Heart left ventricle (tissue), 16 donors: ENCODE measurements around the gene ASCL5. TPM values are rescaled to one million over a fixed set of nuclear protein-coding genes. Genes with fewer than 3 reads are reported as not detected.
A peak's percentile ranks its signal among the peaks of the same experiment; 100 is the strongest.

ENCODE experiments used
- ATAC-seq, 4 donors: fragments of 200-7000 bp; cut with Tn5 transposase; one replicate each; pipeline ENCODE4 v1.9.1; 2020 to 2022; ENCODE audit warnings: moderate library complexity in 4 of 4, mild to moderate bottlenecking in 3 of 4, moderate number of reproducible peaks in 1 of 4
- DNase-seq, 5 donors: peaks; one replicate each; pipeline ENCODE4 v3.0.0-alpha.2; 2020
- H3K27ac ChIP-seq, 12 donors: fragments of 200-600 bp; sonication (generic) in 4 of 12; one replicate each; pipeline versions ENCODE4 v1.5.0 to v1.8.0; 2016 to 2022; ENCODE audit warnings: mild to moderate bottlenecking in 2 of 12
- H3K27me3 ChIP-seq, 9 donors: fragments of 200-600 bp; sonication (generic) in 2 of 9; one replicate each; pipeline versions ENCODE4 v1.5.1 to v1.8.0; 2016 to 2022; ENCODE audit warnings: mild to moderate bottlenecking in 3 of 9
- H3K36me3 ChIP-seq, 9 donors: fragments of 200-600 bp; sonication (generic) in 2 of 9; one replicate each; pipeline versions ENCODE4 v1.5.0 to v1.8.0; 2018 to 2022; ENCODE audit warnings: mild to moderate bottlenecking in 2 of 9
- H3K4me1 ChIP-seq, 12 donors: fragments of 200-600 bp; sonication (generic) in 4 of 12; one replicate each; pipeline versions ENCODE4 v1.5.0 to v1.8.0; 2016 to 2022; ENCODE audit warnings: mild to moderate bottlenecking in 3 of 12
- H3K4me3 ChIP-seq, 12 donors: fragments of 200-600 bp; sonication (generic) in 4 of 12; one replicate each; pipeline versions ENCODE4 v1.5.0 to v1.8.0; 2017 to 2022; ENCODE audit warnings: mild to moderate bottlenecking in 9 of 12, moderate library complexity in 4 of 12
- H3K9me3 ChIP-seq, 12 donors: fragments of 200-600 bp; sonication (generic) in 4 of 12; one replicate each; pipeline versions ENCODE4 v1.5.0 to v1.8.0; 2016 to 2022; ENCODE audit warnings: mild to moderate bottlenecking in 1 of 12
- POLR2A ChIP-seq, 2 donors: fragments of 450-650 bp; IDR thresholded peaks; one replicate each; pipeline ENCODE4 v1.6.1; 2017; ENCODE audit warnings: antibody characterized with exemption in 2 of 2, mild to moderate bottlenecking in 2 of 2, moderate library complexity in 2 of 2
- WGBS, 4 donors: extraction: QIAGEN DNeasy Blood & Tissue Kit in 2 of 4; methylation state at CpG; one replicate each; pipeline versions ENCODE4 v1.1.5 to v1.1.7; 2013 to 2018; 5-methylcytosine and 5-hydroxymethylcytosine counted together
- intact Hi-C, 10 donors: fragments of 100-400 bp; cut with DNase I; formaldehyde crosslinking; loops; one replicate each; pipeline versions ENCODE4 v1.11.1 to v1.14.2; 2022
- polyA plus RNA-seq, 2 donors: library from polyadenylated mRNA; stranded (reverse); fragments of 200-250 nt; gene quantifications; one replicate each; pipeline ENCODE4 v1.2.3, GENCODE V29; 2013
- total RNA-seq, 9 donors: library from RNA; depleted of rRNA in 2 of 9; stranded (reverse); fragments of >200 nt in 2 of 9; fragmentation: NEBNext Ultra II Directional in 3 of 9; extraction: Animal tissue kit (Norgen Biotek cat#: 25700) in 3 of 9; gene quantifications; one replicate each; pipeline versions ENCODE4 v1.1.0 to v1.2.4, GENCODE V29; 2016 to 2023
- TF ChIP-seq, protein P1 (sequence below), 12 donors: fragments of 200-600 bp; sonication (generic) in 4 of 12; IDR thresholded peaks; one replicate each; pipeline versions ENCODE4 v1.5.0 to v1.8.0; 2018 to 2022; ENCODE audit warnings: antibody characterized with exemption in 12 of 12, mild to moderate bottlenecking in 5 of 12
- donor health status: ischemic (EF 13 %, LVEDD 7.1; RV severe dilation, severe dysfunction).
- donor health status: healthy with polysubstance abuse.
- donor health status: DM: no; HTN: yes; CAD: no.
- donor health status: DM: no; HTN: no; CAD: no.
- donor health status: ischemic (EF 25% LVEDD 6.9; RV normal size, moderate dysfunction).
- donor health status: ischemic (EF 25% LVEDD 5.7; RV mildly dilated, moderate dysfunction).
- donor health status: healthy.
- donor health status: DM: yes; HTN: yes; CAD: no.
- donor health status: ischemic (EF 35%, LVEDD 5.7; RV mildly dilated, moderate dysfunction).
- donor health status: nonischemic (EF 11% LVEDD 7.7; RV severe dilation, severe dysfunction).
- donor health status: DM: yes; HTN: yes; CAD: no.
- donor health status: PGD.
- donor health status: ischemic (EF 29% LVEDD 5.4; RV normal size, mild dysfunction).
- donor health status: nonischemic (EF 23%, LVEDD 6.1; RV moderate dilation, normal function).

Gene ASCL5
- total and polyA plus RNA-seq, 11 donors: not detected

DNA sequence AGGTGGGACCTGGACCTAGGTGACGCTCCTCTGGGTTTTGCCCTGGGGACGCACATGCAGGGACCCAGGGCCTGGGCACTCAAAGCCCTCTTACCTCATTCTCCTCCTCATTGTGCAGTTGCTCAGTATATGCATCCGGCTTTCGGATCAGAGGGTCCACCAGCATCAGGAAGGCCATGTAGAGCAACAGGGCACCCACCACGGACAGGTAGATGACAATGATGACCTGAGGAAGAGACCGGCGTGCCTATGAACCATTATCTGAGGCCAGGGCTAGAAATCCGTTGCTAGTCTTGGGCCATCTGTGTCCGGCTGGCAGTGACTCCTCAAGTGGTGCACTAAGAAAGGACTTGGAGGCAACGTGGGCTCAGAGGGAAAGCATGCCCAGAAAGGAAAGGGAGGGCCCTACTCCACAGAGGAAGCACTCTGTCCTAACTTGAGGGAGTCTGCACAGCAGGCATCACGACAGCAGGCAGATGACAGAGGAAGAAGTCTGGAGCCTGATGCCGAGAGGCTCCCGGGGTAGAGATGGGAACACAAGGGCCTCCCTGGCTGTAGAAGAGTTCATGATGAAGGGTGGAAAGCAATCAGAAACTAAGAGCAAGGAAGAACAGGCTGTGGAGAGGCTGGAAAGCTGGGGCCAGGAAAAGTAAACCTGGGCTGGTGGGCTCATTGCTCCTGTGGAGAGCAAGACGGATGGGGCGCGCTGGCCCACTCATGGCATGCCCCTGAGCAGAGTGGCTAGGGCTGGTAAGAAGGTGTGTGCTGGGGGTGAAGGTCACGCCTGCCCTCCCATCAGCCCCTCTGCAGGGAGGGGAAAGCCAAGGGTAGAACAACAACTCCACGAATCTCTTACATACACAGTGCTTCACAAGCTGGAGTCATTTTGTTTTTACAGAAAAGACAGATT is 17.0 kb upstream of the ASCL5 start:
- Histone ChIP-seq H3K36me3 (peaks cover 0 to 97% (median 80%) of the 10 kb centered on the region in 9 donors), H3K27me3 (no peaks in the 10 kb centered on the region), H3K9me3 (no peaks in the 10 kb centered on the region), H3K4me1 (peaks cover 0 to 12% (median 0%) of the 10 kb centered on the region in 12 donors), H3K27ac (no peak overlapping the region), H3K4me3 (no peak overlapping the region)
- intact Hi-C loops: no loop called here
- 88 to 91% (median 89%) methylated on average over 18 of the region's 18 CpGs for WGBS, 4 donors
- DNase-seq: no peak
- no peak for TF ChIP-seq POLR2A (IDR thresholded peaks at IDR 0.05)
- TF ChIP-seq, protein P1, sequence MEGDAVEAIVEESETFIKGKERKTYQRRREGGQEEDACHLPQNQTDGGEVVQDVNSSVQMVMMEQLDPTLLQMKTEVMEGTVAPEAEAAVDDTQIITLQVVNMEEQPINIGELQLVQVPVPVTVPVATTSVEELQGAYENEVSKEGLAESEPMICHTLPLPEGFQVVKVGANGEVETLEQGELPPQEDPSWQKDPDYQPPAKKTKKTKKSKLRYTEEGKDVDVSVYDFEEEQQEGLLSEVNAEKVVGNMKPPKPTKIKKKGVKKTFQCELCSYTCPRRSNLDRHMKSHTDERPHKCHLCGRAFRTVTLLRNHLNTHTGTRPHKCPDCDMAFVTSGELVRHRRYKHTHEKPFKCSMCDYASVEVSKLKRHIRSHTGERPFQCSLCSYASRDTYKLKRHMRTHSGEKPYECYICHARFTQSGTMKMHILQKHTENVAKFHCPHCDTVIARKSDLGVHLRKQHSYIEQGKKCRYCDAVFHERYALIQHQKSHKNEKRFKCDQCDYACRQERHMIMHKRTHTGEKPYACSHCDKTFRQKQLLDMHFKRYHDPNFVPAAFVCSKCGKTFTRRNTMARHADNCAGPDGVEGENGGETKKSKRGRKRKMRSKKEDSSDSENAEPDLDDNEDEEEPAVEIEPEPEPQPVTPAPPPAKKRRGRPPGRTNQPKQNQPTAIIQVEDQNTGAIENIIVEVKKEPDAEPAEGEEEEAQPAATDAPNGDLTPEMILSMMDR (IDR thresholded peaks at IDR 0.05): no peak
- no peak for ATAC-seq

DNA sequence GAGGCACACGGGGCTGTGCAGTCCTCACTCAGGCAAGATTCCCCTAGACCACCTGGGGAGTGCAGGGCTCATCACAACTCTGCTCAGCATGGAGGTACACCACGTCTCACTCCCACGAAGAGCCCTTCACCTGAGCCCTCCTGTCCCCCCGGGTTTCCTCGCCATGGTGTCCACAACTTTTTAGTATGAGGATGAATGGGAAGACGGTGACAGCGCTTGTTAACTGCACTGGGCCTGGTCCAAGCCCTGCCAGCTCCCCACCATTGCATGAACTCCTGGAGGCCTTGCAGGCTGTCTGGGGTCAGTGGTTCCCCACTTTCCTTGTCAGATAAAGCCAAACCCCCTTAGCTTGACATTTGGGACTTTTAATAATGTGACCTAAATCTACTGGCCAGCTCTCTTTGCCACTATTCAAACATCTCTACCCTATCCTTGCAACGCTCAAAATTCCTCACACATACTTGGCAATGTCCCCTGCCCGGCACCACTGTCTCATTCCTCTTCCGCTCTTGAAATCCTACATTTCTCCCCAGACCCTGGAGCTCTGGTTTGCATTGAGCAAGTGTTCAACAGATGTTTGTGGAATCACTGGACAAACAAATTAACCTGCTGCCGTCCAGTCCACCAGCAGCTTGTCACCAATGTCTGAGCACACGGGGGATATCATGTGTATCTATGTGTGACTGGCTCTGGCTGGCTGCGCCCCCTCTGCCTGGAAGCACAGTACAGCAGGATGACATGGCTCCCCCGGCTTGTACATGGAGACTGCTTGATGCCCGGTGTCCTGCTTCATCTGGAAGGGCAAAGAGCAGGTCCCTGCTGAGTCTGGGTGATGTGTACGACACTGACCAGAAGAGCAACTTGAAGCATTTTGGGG is 16.1 kb upstream of the ASCL5 start:
- no peaks in the 10 kb centered on the region for H3K27me3 ChIP-seq
- ATAC-seq (no peak), DNase-seq (no peak)
- peaks cover 0 to 17% (median 0%) of the 10 kb centered on the region in 12 donors for H3K4me1 ChIP-seq
- H3K27ac ChIP-seq: no peak overlapping the region
- H3K36me3 ChIP-seq: peaks cover 0 to 95% (median 73%) of the 10 kb centered on the region in 9 donors
- H3K4me3 ChIP-seq: no peak overlapping the region
- no peaks in the 10 kb centered on the region for H3K9me3 ChIP-seq
- intact Hi-C loops: no loop called here
- 87 to 92% (median 88%) methylated on average over 15 to 16 of the region's 16 CpGs for WGBS, 4 donors
- TF ChIP-seq, protein P1 (IDR thresholded peaks at IDR 0.05): no peak
- TF ChIP-seq POLR2A (IDR thresholded peaks at IDR 0.05): no peak

DNA sequence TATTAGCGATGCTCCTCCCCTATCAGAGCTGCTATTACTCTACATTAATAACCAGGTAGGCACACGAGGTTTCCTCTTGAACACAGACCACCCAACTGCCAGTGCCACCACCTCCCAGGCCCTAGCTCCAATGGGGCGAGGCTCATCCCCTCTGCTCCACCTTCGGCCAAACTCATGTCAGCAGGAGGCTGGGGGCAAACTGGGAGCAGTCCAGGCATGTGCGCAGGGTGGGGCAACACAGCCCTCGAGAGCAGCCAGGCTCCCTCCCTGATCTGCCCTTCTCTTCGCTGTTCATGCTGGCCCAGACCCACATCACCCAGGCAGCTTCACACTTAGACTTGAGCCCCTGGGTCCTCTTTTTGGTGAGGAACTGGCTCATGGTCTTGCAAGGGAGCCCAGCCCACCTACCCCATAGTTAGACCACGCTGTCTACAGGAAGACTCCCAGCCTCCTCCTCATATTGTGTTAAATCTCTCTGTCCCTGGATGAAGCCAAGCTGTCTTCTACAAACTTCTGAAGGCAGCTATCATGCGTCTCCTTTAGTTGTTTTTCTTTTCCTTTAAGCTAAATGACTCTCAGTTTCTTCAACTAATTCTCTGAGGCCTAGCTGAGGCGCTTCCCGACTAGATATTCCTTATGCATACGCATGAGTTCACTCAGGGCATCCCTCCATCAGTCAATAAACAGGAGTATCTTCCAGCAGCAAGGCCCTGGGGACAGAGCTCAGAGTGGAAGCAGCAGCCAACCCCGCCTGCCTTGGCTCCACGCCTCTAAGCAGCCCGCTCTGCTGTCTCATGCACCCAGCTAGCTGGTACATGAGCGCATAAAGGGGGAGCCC is 15.2 kb upstream of the ASCL5 start:
- TF ChIP-seq, protein P1 (IDR thresholded peaks at IDR 0.05): no peak
- no peak for TF ChIP-seq POLR2A (IDR thresholded peaks at IDR 0.05)
- peak in 3 of 5 donors; percentile 31 to 78 (median 73) for DNase-seq
- Histone ChIP-seq H3K27me3 (no peaks in the 10 kb centered on the region), H3K4me1 (peaks cover 0 to 25% (median 0%) of the 10 kb centered on the region in 12 donors), H3K27ac (peak overlapping the region in 1 of 12 donors; percentile 29), H3K36me3 (peaks cover 0 to 87% (median 72%) of the 10 kb centered on the region in 9 donors), H3K9me3 (no peaks in the 10 kb centered on the region), H3K4me3 (no peak overlapping the region)
- intact Hi-C loops: no loop called here
- WGBS, 4 donors: 82 to 90% (median 83%) methylated on average over 15 to 16 of the region's 16 CpGs
- peak in 3 of 4 donors; percentile 21 to 39 (median 28) for ATAC-seq
